ENCODE results near the gene NR2F6.
"Not testable (repeated sequence)": the region's sequence is repeated elsewhere in the genome, so short reads cannot be mapped to it uniquely, and the experiment has no call there.

NR2F6 gene

GRCh38 chr19:17210296-17210695 is 35.4 kb downstream of the NR2F6 start:
- FAIRE-seq, result no peak

GRCh38 chr19:17209126-17210036 is 36.3 kb downstream of the NR2F6 start:
- FAIRE-seq, result no peak

- no peak for FAIRE-seq
These were observed 38.8 kb downstream of the NR2F6 start for GRCh38 chr19:17206736-17207581.

GRCh38 chr19:17205237-17206140 is 40.2 kb downstream of the NR2F6 start:
- no peak for FAIRE-seq

GRCh38 chr19:17202713-17203112 is 43.0 kb downstream of the NR2F6 start:
- FAIRE-seq, result no peak

GRCh38 chr19:17202249-17202648 is 43.5 kb downstream of the NR2F6 start:
- no peak for FAIRE-seq

GRCh38 chr19:17200408-17201079 is 45.2 kb downstream of the NR2F6 start:
- no peak for FAIRE-seq

GRCh38 chr19:17197666-17198065 is 48.1 kb downstream of the NR2F6 start:
- no peak for FAIRE-seq

GRCh38 chr19:17196610-17197009 is 49.1 kb downstream of the NR2F6 start:
- no peak for FAIRE-seq

- FAIRE-seq, result no peak
These were observed 50.6 kb downstream of the NR2F6 start for GRCh38 chr19:17195106-17195505.

- no peak for FAIRE-seq
These were observed 51.1 kb downstream of the NR2F6 start for GRCh38 chr19:17194608-17195007.

- no peak for FAIRE-seq
These were observed 53.0 kb downstream of the NR2F6 start for GRCh38 chr19:17192751-17193150.

GRCh38 chr19:17191736-17192135 is 54.0 kb downstream of the NR2F6 start:
- not testable (repeated sequence) for FAIRE-seq

GRCh38 chr19:17185590-17185989 is 60.1 kb downstream of the NR2F6 start:
- FAIRE-seq, result no peak

- FAIRE-seq, result no peak
These were observed 61.3 kb downstream of the NR2F6 start for GRCh38 chr19:17184371-17184841.

GRCh38 chr19:17183858-17184321 is 61.8 kb downstream of the NR2F6 start:
- no peak for FAIRE-seq

- no peak for FAIRE-seq
These were observed 62.4 kb downstream of the NR2F6 start for GRCh38 chr19:17183271-17183761.
